Measurements from ENCODE around the gene NR3C1. TPM values are rescaled to one million over a fixed set of nuclear protein-coding genes. Genes with fewer than 3 reads are reported as not detected.

NR3C1 gene
- total RNA-seq, 6 experiments from 2014 or later = 27.3 to 60.1 (median 47.2) TPM

DNA sequence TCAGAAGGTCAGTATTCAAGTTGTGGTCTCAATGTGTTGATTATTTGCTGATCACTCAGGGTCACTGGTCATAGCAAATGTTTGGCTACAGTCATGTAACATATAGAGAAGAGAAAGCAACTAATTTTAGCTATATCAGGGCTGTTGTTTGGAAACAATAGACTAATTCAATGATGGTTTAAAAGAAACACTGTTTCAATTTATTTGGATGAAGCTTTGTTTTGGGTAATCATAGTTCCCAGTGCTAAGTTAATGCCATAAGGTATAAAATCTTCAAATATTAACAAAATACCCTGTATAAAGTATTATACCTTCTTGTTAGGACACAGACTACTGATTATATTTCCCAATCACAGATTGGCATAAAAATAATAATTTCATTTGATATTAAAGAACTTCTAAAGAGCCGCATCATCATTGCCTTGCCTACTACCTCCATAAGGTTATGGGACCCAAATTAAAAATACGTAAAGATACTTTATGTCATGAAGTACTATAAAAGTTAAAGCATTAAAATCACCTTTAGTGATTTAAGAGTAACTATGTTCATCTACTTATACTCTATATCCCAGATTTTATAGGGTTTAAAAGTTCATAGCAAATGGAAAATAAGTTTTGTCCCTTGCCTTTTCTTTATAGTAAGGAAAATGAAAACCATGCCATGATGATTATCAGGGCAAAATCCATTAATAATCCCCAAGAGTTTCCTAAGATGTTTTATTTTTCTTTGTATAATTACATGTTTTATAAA lies 6.0 kb downstream of the NR3C1 start:
- no peak for DNase-seq
- Histone ChIP-seq H3K27ac (peak overlapping the region in 1 of 3 donors; percentile 2), H3K4me3 (peak overlapping the region in 1 of 3 donors; percentile 88), H3K9me3 (no peaks in the 10 kb centered on the region), H3K4me1 (peaks cover 0 to 81% (median 18%) of the 10 kb centered on the region in 4 donors), H3K36me3 (peaks cover 0 to 4% (median 0%) of the 10 kb centered on the region in 4 donors), H3K27me3 (no peaks in the 10 kb centered on the region)
- ATAC-seq = no peak
- TF ChIP-seq, protein P1, sequence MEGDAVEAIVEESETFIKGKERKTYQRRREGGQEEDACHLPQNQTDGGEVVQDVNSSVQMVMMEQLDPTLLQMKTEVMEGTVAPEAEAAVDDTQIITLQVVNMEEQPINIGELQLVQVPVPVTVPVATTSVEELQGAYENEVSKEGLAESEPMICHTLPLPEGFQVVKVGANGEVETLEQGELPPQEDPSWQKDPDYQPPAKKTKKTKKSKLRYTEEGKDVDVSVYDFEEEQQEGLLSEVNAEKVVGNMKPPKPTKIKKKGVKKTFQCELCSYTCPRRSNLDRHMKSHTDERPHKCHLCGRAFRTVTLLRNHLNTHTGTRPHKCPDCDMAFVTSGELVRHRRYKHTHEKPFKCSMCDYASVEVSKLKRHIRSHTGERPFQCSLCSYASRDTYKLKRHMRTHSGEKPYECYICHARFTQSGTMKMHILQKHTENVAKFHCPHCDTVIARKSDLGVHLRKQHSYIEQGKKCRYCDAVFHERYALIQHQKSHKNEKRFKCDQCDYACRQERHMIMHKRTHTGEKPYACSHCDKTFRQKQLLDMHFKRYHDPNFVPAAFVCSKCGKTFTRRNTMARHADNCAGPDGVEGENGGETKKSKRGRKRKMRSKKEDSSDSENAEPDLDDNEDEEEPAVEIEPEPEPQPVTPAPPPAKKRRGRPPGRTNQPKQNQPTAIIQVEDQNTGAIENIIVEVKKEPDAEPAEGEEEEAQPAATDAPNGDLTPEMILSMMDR (IDR thresholded peaks at IDR 0.05) = no peak
- 66% methylated on average over 2 of the region's 2 CpGs for WGBS (ENCODE audit: insufficient coverage, low coverage, low lambda C conversion rate, missing lambda C conversion rate)
- intact Hi-C loops (cut with DNase I) = no loop called here

DNA sequence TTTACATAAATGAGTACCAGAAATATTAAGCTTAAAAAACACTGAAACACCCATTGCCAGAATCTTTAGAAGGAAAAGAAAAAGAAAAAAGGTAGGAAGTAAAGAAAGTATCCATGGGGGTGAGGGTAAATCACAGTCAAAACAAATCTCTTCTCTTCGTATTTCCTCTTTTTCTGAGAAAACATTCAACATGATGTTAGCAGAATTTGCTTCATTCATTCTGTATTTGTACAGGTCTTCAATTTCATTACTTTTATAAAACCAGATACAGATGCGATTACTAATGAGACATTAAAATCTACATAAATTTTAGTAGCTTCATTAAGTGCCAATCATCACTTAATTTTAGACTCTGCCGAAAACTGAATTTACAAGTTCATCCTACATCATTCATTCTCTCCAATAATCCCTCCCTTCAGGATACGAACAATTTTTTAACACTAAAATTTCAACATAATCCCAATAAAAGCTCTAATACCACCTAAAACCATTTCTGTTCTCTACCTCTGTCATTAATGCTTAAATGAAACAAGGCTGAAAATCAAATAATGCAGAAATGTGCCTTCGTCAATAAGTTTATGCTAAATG lies 7.0 kb downstream of the NR3C1 start:
- Histone ChIP-seq H3K27me3 (no peaks in the 10 kb centered on the region), H3K9me3 (no peaks in the 10 kb centered on the region), H3K4me1 (peaks cover 0 to 89% (median 17%) of the 10 kb centered on the region in 4 donors), H3K36me3 (peaks cover 0 to 4% (median 0%) of the 10 kb centered on the region in 4 donors), H3K4me3 (peak overlapping the region in 1 of 3 donors; percentile 1), H3K27ac (peak overlapping the region in 1 of 3 donors; percentile 15)
- WGBS (ENCODE audit: insufficient coverage, low coverage, low lambda C conversion rate, missing lambda C conversion rate) = 22% methylated on average over 5 of the region's 5 CpGs
- DNase-seq (no peak), ATAC-seq (no peak)
- TF ChIP-seq POLR2A (IDR thresholded peaks at IDR 0.05) = no peak
- TF ChIP-seq, protein P1 (IDR thresholded peaks at IDR 0.05) = no peak
- intact Hi-C loops (cut with DNase I) = no loop called here

DNA sequence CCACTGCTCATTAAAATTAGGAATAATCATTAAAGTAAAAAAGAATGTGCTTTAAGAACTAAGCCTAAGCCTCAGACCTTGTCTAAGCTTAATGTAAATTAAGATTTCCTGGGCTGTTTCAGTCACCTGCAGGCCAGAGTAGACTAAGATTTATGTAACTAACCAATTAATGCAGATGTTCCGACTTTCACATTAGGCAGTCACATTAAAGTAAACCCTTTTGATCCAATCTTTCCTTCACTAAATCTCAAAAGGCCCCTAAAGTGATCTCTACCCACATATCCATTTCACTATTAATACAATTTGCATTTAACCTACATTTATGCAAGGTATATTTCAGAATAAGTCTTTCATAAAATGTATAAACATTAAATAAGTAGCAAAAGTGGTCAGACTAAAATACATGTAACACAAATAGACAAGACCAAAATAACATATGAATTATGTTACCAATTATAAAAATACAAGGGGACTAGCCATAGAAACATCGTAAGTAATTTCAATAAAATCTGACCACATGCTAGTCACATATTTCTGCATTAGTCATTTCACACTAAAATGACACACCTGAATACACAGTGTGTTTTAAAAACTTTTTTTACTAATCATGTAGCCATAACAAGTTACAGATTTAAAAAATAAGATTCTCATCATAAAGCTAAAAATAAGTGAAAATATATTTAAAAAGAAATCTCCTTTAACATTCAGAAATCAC lies 7.7 kb downstream of the NR3C1 start:
- WGBS (ENCODE audit: insufficient coverage, low coverage, low lambda C conversion rate, missing lambda C conversion rate) = 22% methylated on average over 2 of the region's 2 CpGs
- H3K4me3 ChIP-seq = peak overlapping the region in 1 of 3 donors; percentile 1
- TF ChIP-seq, protein P1 (IDR thresholded peaks at IDR 0.05) = no peak
- TF ChIP-seq POLR2A (IDR thresholded peaks at IDR 0.05) = no peak
- H3K9me3 ChIP-seq = no peaks in the 10 kb centered on the region
- no peaks in the 10 kb centered on the region for H3K27me3 ChIP-seq
- intact Hi-C loops (cut with DNase I) = no loop called here
- DNase-seq (no peak), ATAC-seq (peak in 3 of 4 donors; percentile 15 to 33 (median 21))
- H3K27ac ChIP-seq = peak overlapping the region in 1 of 3 donors; percentile 15
- H3K4me1 ChIP-seq = peaks cover 0 to 86% (median 15%) of the 10 kb centered on the region in 4 donors
- peaks cover 0 to 4% (median 0%) of the 10 kb centered on the region in 4 donors for H3K36me3 ChIP-seq

DNA sequence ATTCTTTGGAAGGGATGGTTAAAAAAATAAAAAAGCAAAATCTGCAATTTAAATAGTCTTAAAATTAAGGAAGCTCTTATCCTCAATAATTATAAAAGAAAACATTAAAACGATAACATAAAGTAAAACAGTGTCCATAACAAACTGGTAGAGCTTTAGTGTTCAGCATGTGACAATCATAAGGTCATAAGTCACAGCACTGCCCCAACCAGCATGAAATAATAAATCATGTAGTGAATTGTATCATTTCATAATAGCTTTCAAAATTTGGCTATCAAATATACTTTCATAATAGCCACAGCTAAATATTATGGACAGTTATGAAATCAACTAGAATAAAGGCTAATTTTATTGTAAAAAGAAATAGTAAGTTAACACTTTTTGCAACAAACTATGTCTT lies 10.0 kb downstream of the NR3C1 start:
- Histone ChIP-seq H3K9me3 (no peaks in the 10 kb centered on the region), H3K36me3 (no peaks in the 10 kb centered on the region), H3K27me3 (no peaks in the 10 kb centered on the region), H3K4me3 (no peak overlapping the region), H3K27ac (no peak overlapping the region), H3K4me1 (peaks cover 0 to 77% (median 14%) of the 10 kb centered on the region in 4 donors)
- TF ChIP-seq, protein P1 (IDR thresholded peaks at IDR 0.05) = no peak
- no peak for TF ChIP-seq POLR2A (IDR thresholded peaks at IDR 0.05)
- ATAC-seq (no peak), DNase-seq (no peak)
- intact Hi-C loops (cut with DNase I) = no loop called here
- 15% methylated on average over 1 of the region's 1 CpG for WGBS (ENCODE audit: insufficient coverage, low coverage, low lambda C conversion rate, missing lambda C conversion rate)

Data from right lobe of liver (tissue), 6 donors.